ENCODE data around the gene KCNIP1. TPM values are rescaled to one million over a fixed set of nuclear protein-coding genes. Genes with fewer than 3 reads are reported as not detected.

The KCNIP1 gene
- total RNA-seq, 1 donor from 2014 or later: 0.16 TPM

DNA sequence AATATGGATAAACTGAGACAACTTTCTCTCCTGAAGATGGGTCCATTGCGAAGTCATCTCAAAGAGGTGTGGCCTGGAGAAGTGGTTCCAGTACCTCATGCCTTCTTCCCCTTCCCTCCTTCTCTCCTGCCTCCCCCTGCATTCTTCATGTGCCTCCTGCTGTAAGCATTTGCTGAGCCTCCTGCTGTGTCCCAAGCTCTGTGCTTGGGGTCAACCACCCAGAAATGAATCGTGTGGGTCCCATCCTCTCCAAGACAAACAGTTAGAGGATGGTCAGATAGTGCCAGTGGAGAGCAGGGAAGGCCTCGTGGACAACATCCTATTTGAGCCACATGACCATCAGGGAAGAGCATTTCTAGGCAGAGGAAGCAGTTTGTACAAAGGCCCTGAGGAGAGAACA, 53.5 kb downstream of the KCNIP1 start:
- no peak for DNase-seq
- H3K27me3 ChIP-seq (ENCODE audit: low read depth): peaks cover 25% of the 10 kb centered on the region
- peaks cover 20% of the 10 kb centered on the region for H3K4me1 ChIP-seq
- no peaks in the 10 kb centered on the region for H3K36me3 ChIP-seq
- TF ChIP-seq, protein P1, sequence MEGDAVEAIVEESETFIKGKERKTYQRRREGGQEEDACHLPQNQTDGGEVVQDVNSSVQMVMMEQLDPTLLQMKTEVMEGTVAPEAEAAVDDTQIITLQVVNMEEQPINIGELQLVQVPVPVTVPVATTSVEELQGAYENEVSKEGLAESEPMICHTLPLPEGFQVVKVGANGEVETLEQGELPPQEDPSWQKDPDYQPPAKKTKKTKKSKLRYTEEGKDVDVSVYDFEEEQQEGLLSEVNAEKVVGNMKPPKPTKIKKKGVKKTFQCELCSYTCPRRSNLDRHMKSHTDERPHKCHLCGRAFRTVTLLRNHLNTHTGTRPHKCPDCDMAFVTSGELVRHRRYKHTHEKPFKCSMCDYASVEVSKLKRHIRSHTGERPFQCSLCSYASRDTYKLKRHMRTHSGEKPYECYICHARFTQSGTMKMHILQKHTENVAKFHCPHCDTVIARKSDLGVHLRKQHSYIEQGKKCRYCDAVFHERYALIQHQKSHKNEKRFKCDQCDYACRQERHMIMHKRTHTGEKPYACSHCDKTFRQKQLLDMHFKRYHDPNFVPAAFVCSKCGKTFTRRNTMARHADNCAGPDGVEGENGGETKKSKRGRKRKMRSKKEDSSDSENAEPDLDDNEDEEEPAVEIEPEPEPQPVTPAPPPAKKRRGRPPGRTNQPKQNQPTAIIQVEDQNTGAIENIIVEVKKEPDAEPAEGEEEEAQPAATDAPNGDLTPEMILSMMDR (IDR thresholded peaks at IDR 0.05; ENCODE audit: borderline replicate concordance): no peak
- intact Hi-C loops (cut with micrococcal nuclease): no loop called here
- no peaks in the 10 kb centered on the region for H3K9me3 ChIP-seq (replicated peaks)
- no peak overlapping the region for H3K27ac ChIP-seq (replicated peaks)
- H3K4me3 ChIP-seq: no peak overlapping the region

DNA sequence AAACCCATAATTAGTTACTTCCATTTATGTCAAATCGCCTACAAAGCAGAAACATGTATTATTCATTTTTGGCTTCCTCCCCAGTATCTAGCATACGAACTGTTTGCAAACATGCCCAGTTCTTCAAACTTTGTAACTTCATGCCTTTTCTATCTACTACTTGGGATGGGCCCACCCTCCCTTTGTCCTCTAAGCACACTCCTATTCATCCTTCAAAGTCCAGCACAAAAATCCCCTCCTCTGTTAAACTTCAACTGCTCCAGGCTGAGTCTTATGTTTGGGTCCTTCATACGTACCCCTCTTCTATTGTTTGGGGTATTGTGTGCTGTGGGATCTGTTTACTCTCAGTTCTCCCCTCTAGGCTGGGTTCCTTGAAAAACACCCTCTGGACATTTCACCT, 55.5 kb downstream of the KCNIP1 start:
- intact Hi-C loops (cut with micrococcal nuclease): no loop called here
- DNase-seq: no peak
- peaks cover 8% of the 10 kb centered on the region for H3K4me1 ChIP-seq
- peaks cover 23% of the 10 kb centered on the region for H3K27me3 ChIP-seq (ENCODE audit: low read depth)
- TF ChIP-seq, protein P1 (IDR thresholded peaks at IDR 0.05; ENCODE audit: borderline replicate concordance): no peak
- no peaks in the 10 kb centered on the region for H3K36me3 ChIP-seq
- H3K4me3 ChIP-seq: no peak overlapping the region
- no peak overlapping the region for H3K27ac ChIP-seq (replicated peaks)
- H3K9me3 ChIP-seq (replicated peaks): no peaks in the 10 kb centered on the region

DNA sequence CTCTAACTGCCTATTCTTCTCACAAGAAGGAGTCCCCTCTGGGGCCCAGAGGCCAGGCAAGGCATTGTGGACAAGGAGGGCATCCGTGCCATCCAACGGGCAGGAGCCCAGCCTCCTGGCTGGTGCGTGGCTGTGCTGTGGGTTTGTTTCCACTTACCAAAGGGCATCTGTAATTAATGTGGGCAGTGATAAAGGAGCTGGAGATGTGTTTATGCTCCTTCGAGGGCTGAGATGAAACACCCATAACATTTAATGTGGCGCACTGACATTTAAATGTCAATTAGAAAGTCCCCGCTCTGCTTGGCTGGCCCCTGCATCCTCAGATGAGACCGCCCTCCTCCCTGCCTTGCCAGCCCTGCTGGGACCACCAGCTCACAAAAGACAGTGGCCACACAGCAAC, 57.1 kb downstream of the KCNIP1 start:
- TF ChIP-seq, protein P1 (IDR thresholded peaks at IDR 0.05; ENCODE audit: borderline replicate concordance): no peak
- intact Hi-C loops (cut with micrococcal nuclease): no loop called here
- Histone ChIP-seq H3K4me3 (no peak overlapping the region), H3K27ac (replicated peaks) (no peak overlapping the region), H3K9me3 (replicated peaks) (no peaks in the 10 kb centered on the region), H3K36me3 (no peaks in the 10 kb centered on the region), H3K27me3 (ENCODE audit: low read depth) (peaks cover 9% of the 10 kb centered on the region), H3K4me1 (no peaks in the 10 kb centered on the region)
- no peak for DNase-seq

DNA sequence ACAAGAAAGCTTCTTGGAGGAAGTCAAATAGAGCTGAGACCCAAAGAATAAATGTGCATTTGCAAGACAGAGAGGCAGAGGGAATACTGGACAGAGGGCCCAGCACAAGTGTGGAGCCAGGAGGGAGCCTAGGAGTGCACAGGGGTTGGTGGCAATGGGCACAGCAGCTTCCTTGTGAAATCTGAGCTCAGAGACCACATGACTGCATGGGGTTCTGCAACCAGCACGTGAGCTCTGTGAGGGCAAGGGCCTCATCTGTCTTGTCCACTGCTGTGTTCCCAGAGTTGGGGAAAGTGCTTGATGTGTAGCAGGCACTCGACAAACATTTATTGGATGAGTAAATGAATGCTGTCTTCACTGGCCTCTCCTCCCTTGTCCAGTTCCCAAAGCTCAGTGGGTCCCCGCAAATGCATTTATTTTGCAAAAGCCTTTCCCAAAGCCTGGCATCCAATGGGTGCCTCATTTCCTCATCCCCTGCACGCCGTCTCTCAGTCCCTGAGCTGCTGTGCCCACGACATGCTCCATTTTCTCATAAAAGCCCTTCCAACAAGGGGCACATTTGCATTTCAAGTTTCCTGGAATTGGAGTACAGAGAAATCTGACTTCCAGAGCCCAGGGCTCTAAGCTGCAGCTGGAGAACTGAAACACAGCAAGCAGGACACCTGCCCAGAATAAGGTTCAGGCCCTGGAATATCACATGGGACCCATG, 58.5 kb downstream of the KCNIP1 start:
- no peaks in the 10 kb centered on the region for H3K9me3 ChIP-seq (replicated peaks)
- intact Hi-C loops (cut with micrococcal nuclease): no loop called here
- TF ChIP-seq, protein P1 (IDR thresholded peaks at IDR 0.05; ENCODE audit: borderline replicate concordance): no peak
- H3K27me3 ChIP-seq (ENCODE audit: low read depth): peaks cover 9% of the 10 kb centered on the region
- H3K4me3 ChIP-seq: no peak overlapping the region
- no peak for DNase-seq
- no peaks in the 10 kb centered on the region for H3K36me3 ChIP-seq
- H3K4me1 ChIP-seq: no peaks in the 10 kb centered on the region
- H3K27ac ChIP-seq (replicated peaks): no peak overlapping the region

DNA sequence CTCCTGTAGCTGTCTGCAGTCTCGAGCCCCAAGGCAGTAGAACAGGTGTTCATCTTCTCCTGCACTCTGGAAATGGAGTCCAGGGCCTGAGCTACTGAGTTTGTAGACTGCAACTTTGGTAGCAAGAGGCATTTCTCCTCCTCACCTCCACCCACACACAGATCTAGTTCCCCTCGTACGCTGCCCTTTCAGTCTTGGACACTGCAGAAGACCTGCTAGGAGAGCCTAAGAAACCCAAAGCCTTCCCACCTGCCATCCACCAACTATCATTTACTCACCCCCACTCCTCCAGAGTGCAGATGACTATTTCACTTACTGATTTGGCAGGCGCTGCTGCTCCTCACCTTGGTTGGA, 59.0 kb downstream of the KCNIP1 start:
- TF ChIP-seq, protein P1 (IDR thresholded peaks at IDR 0.05; ENCODE audit: borderline replicate concordance): no peak
- Histone ChIP-seq H3K36me3 (no peaks in the 10 kb centered on the region), H3K27me3 (ENCODE audit: low read depth) (peaks cover 9% of the 10 kb centered on the region), H3K9me3 (replicated peaks) (no peaks in the 10 kb centered on the region), H3K4me3 (no peak overlapping the region), H3K27ac (replicated peaks) (no peak overlapping the region), H3K4me1 (no peaks in the 10 kb centered on the region)
- DNase-seq: no peak
- intact Hi-C loops (cut with micrococcal nuclease): no loop called here

Data from left ventricle myocardium inferior (tissue), 1 donor.